Cardiac muscle cell (in vitro differentiated cells and primary cell): ENCODE measurements around the gene AMZ1. TPM values are rescaled to one million over a fixed set of nuclear protein-coding genes. Genes with fewer than 3 reads are reported as not detected.
A peak's percentile ranks its signal among the peaks of the same experiment; 100 is the strongest.

Experiments used
- DNase-seq, 2 donors: peaks; one replicate each; pipeline versions ENCODE4 v3.0.0 to v3.0.0-alpha.2; 2010 to 2017; ENCODE audit warnings: low read depth in 1 of 2, low spot score in 1 of 2
- H3K27ac ChIP-seq: fragments of 200-600 bp; sonication (generic); 2 replicates; pipeline ENCODE4 v1.5.1; 2016
- H3K27me3 ChIP-seq: fragments of 200-600 bp; sonication (generic); 2 replicates; pipeline ENCODE4 v1.6.0; 2016; ENCODE audit warnings: control low read depth
- H3K36me3 ChIP-seq: fragments of 200-600 bp; sonication (generic); 2 replicates; pipeline ENCODE4 v1.5.1; 2016; ENCODE audit warnings: control low read depth
- H3K4me1 ChIP-seq: fragments of 200-600 bp; sonication (generic); 2 replicates; pipeline ENCODE4 v1.8.1; 2017; ENCODE audit warnings: low read depth, mild to moderate bottlenecking, mixed run types
- H3K4me3 ChIP-seq: fragments of 200-600 bp; sonication (generic); 2 replicates; pipeline ENCODE4 v1.5.1; 2016; ENCODE audit warnings: mild to moderate bottlenecking
- H3K9me3 ChIP-seq: fragments of 200-600 bp; sonication (generic); 2 replicates; pipeline ENCODE4 v1.5.1; 2017; ENCODE audit warnings: low read depth, mild to moderate bottlenecking, control low read depth
- CTCF ChIP-seq: IDR thresholded peaks from 2 replicates; pipeline ENCODE4 v1.5.1; 2012; ENCODE audit warnings: low read depth, mild to moderate bottlenecking, low read length
- polyA plus RNA-seq: library from polyadenylated mRNA; unstranded; fragments of >200 nt; fragmentation: Nextera tagmentation; extraction: Ambion mirVana; gene quantifications from 2 replicates; pipeline ENCODE4 v1.2.1, GENCODE V29; 2016
- total RNA-seq: library from RNA; depleted of rRNA; stranded (reverse); fragments of >200 nt; gene quantifications from 2 replicates; pipeline ENCODE4 v1.2.3, GENCODE V29; 2016

AMZ1 gene
- total and polyA plus RNA-seq, 2 experiments from 2014 or later: 0.80 to 1.6 TPM

GRCh38 chr7:2645274-2645868, 42.6 kb upstream of the AMZ1 start:
- H3K36me3 ChIP-seq: peaks cover 8% of the 10 kb centered on the region
- H3K4me3 ChIP-seq: no peak overlapping the region
- no peak for TF ChIP-seq CTCF
- no peaks in the 10 kb centered on the region for H3K27me3 ChIP-seq
- peaks cover 21% of the 10 kb centered on the region for H3K4me1 ChIP-seq
- H3K27ac ChIP-seq: peak overlapping the region; percentile 39
- DNase-seq: peak in 1 of 2 donors; percentile 31
- H3K9me3 ChIP-seq: no peaks in the 10 kb centered on the region

GRCh38 chr7:2646336-2646679, 41.7 kb upstream of the AMZ1 start:
- Histone ChIP-seq H3K4me3 (no peak overlapping the region), H3K27me3 (no peaks in the 10 kb centered on the region), H3K27ac (no peak overlapping the region), H3K4me1 (peaks cover 12% of the 10 kb centered on the region), H3K36me3 (peaks cover 8% of the 10 kb centered on the region), H3K9me3 (no peaks in the 10 kb centered on the region)
- TF ChIP-seq CTCF: no peak
- no peak for DNase-seq

GRCh38 chr7:2646680-2647571, 41.1 kb upstream of the AMZ1 start:
- Histone ChIP-seq H3K27me3 (no peaks in the 10 kb centered on the region), H3K4me1 (peaks cover 7% of the 10 kb centered on the region), H3K9me3 (no peaks in the 10 kb centered on the region), H3K4me3 (no peak overlapping the region), H3K36me3 (peaks cover 13% of the 10 kb centered on the region), H3K27ac (no peak overlapping the region)
- no peak for DNase-seq
- TF ChIP-seq CTCF: no peak

GRCh38 chr7:2647594-2648172, 40.3 kb upstream of the AMZ1 start:
- peaks cover 17% of the 10 kb centered on the region for H3K36me3 ChIP-seq
- H3K27me3 ChIP-seq: no peaks in the 10 kb centered on the region
- H3K4me3 ChIP-seq: no peak overlapping the region
- no peaks in the 10 kb centered on the region for H3K9me3 ChIP-seq
- DNase-seq: no peak
- H3K27ac ChIP-seq: no peak overlapping the region
- peaks cover 7% of the 10 kb centered on the region for H3K4me1 ChIP-seq
- no peak for TF ChIP-seq CTCF

- H3K27ac ChIP-seq: no peak overlapping the region
- peaks cover 7% of the 10 kb centered on the region for H3K4me1 ChIP-seq
- no peaks in the 10 kb centered on the region for H3K9me3 ChIP-seq
- H3K4me3 ChIP-seq: no peak overlapping the region
- no peak for DNase-seq
- H3K27me3 ChIP-seq: no peaks in the 10 kb centered on the region
- H3K36me3 ChIP-seq: peaks cover 26% of the 10 kb centered on the region
- TF ChIP-seq CTCF: no peak
These were observed 38.7 kb upstream of the AMZ1 start for GRCh38 chr7:2649139-2649838.
